GM23248 (cell line): Measurements from ENCODE around the gene ANGPT4. TPM values are rescaled to one million over a fixed set of nuclear protein-coding genes. Genes with fewer than 3 reads are reported as not detected.
A peak's percentile ranks its signal among the peaks of the same experiment; 100 is the strongest.
"Not testable (repeated sequence)": the region's sequence is repeated elsewhere in the genome, so short reads cannot be mapped to it uniquely, and the experiment has no call there.

Source experiments
- DNase-seq: peaks from one replicate; pipeline ENCODE4 v3.0.0-alpha.2; 2015
- H2AFZ ChIP-seq: fragments of 200-600 bp; sonication (generic); 2 replicates; pipeline ENCODE4 v1.6.1; 2016; ENCODE audit warnings: antibody characterized with exemption
- H3F3A ChIP-seq: fragments of 200-600 bp; sonication (generic); 2 replicates; pipeline ENCODE4 v1.6.1; 2016; ENCODE audit warnings: mild to moderate bottlenecking, antibody characterized with exemption, mixed run types; ENCODE audit not compliant: insufficient read depth
- H3K27ac ChIP-seq: fragments of 200-600 bp; sonication (generic); 2 replicates; pipeline ENCODE4 v1.5.1; 2016; ENCODE audit warnings: mild to moderate bottlenecking
- H3K27me3 ChIP-seq: fragments of 200-600 bp; sonication (generic); replicated peaks from 2 replicates; pipeline ENCODE4 v1.6.1; 2016; ENCODE audit warnings: mild to moderate bottlenecking; ENCODE audit not compliant: insufficient read depth
- H3K36me3 ChIP-seq: fragments of 200-600 bp; sonication (generic); 2 replicates; pipeline ENCODE4 v1.6.1; 2016; ENCODE audit warnings: low read depth, mild to moderate bottlenecking
- H3K4me1 ChIP-seq: fragments of 200-600 bp; sonication (generic); 2 replicates; pipeline ENCODE4 v1.6.1; 2016; ENCODE audit warnings: mild to moderate bottlenecking; ENCODE audit not compliant: insufficient read depth
- H3K4me2 ChIP-seq: fragments of 200-600 bp; sonication (generic); one replicate; pipeline ENCODE4 v1.6.1; 2016; ENCODE audit warnings: mild to moderate bottlenecking; ENCODE audit not compliant: unreplicated experiment
- H3K4me3 ChIP-seq: fragments of 200-600 bp; sonication (generic); 2 replicates; pipeline ENCODE4 v1.5.1; 2016; ENCODE audit warnings: mild to moderate bottlenecking
- H3K79me2 ChIP-seq: fragments of 200-600 bp; sonication (generic); 2 replicates; pipeline ENCODE4 v1.6.1; 2016; ENCODE audit warnings: mild to moderate bottlenecking; ENCODE audit not compliant: insufficient read depth
- H3K9ac ChIP-seq: fragments of 200-600 bp; sonication (generic); 2 replicates; pipeline ENCODE4 v1.6.1; 2016; ENCODE audit warnings: mild to moderate bottlenecking
- H3K9me2 ChIP-seq: fragments of 200-600 bp; sonication (generic); 2 replicates; pipeline ENCODE4 v1.6.1; 2016; ENCODE audit warnings: mixed run types, mild to moderate bottlenecking, moderate library complexity; ENCODE audit not compliant: insufficient read depth
- H3K9me3 ChIP-seq: fragments of 200-600 bp; sonication (generic); one replicate; pipeline ENCODE4 v1.6.1; 2017; ENCODE audit warnings: low read depth
- H4K20me1 ChIP-seq: fragments of 200-600 bp; sonication (generic); 2 replicates; pipeline ENCODE4 v1.6.0; 2016; ENCODE audit not compliant: insufficient read depth
- EZH2 ChIP-seq: fragments of 200-600 bp; sonication (generic); IDR thresholded peaks from 2 replicates; pipeline ENCODE4 v1.6.1; 2018; ENCODE audit warnings: antibody characterized with exemption, mild to moderate bottlenecking; ENCODE audit not compliant: insufficient read depth, poor library complexity, severe bottlenecking
- EZH2phosphoT487 ChIP-seq: fragments of 200-600 bp; sonication (generic); IDR thresholded peaks from 2 replicates; pipeline ENCODE4 v1.6.1; 2018; ENCODE audit warnings: antibody characterized with exemption, moderate library complexity, mild to moderate bottlenecking, low read depth; ENCODE audit not compliant: insufficient read depth
- WGBS, 2 experiments: methylation state at CpG; one replicate each; pipeline ENCODE4 v1.1.6; 2015 to 2017; ENCODE audit warnings: low lambda C conversion rate in 2 of 2, low coverage in 1 of 2; ENCODE audit errors: missing lambda C conversion rate in 2 of 2; 5-methylcytosine and 5-hydroxymethylcytosine counted together
- in situ Hi-C: fragments of 300-500 bp; cut with MboI; formaldehyde crosslinking; loops from 2 replicates; pipeline ENCODE4 v1.15.0; 2020
- polyA plus RNA-seq: library from polyadenylated mRNA; unstranded; fragments of >200 nt; fragmentation: Nextera tagmentation; extraction: Ambion mirVana; gene quantifications from 2 replicates; pipeline ENCODE4 v1.2.1, GENCODE V29; 2016
- total RNA-seq: library from RNA; depleted of rRNA; stranded (reverse); fragments of >200 nt; shearing (Covaris generic); gene quantifications from 2 replicates; pipeline ENCODE4 v1.2.3, GENCODE V29; 2014

Gene ANGPT4
- total and polyA plus RNA-seq, 2 experiments from 2014 or later, result not detected

DNA sequence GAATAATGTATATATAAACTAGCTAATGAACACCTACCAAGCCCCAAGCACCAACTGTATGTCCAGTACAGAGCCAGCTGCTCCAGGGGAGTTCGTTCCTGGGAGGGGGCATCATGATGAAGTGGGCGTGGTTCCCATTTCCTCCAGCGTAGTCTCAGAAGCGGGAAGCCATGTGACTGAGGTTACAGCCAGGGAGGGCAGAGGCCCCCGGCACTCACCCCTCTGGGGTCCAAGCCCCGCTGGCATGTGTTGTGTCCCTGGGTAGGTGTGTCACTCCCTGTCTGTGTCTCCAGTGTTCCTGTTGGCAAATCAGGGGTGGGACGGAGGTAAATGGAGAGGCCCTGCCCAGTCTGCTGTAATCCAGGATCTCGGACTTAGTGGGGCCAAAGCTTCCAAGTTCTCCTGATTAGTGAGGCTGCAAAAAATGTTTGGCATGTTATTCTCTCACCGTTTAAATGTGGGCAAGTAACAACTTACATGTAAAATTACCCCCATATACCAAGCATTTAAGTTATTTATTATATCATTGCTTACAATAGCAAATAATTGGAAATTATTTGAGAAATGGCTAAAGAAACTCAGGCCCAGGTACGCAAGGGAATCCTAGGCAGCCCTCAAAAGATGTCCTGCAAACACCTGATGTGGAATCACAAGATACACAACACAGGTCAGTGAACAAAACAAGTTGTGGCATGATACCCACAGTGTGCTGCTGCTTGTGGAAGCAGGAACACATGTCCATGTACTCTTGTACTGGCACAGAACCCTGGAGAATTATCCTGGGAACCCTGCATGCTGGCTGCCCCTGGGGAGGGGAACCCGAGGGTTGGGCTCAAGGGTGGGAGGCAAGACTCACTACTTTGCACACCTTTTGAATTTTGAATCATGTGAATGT, 60.4 kb downstream of the ANGPT4 start:
- Histone ChIP-seq H3K4me3 (peak overlapping the region; percentile 33), H3K9ac (peak overlapping the region; percentile 34; the same call in 1 of the 2 replicates), H3K4me1 (peaks cover 27% of the 10 kb centered on the region), H4K20me1 (no peaks in the 10 kb centered on the region), H2AFZ (no peak overlapping the region), H3K36me3 (no peaks in the 10 kb centered on the region), H3K9me2 (no peaks in the 10 kb centered on the region), H3F3A (peaks cover 19% of the 10 kb centered on the region), H3K79me2 (no peaks in the 10 kb centered on the region), H3K9me3 (no peaks in the 10 kb centered on the region), H3K27me3 (no peaks in the 10 kb centered on the region), H3K4me2 (peak overlapping the region; percentile 77), H3K27ac (peak overlapping the region; percentile 53)
- DNase-seq, result peak; percentile 10
- WGBS, 2 experiments, result 73% methylated on average over 10 to 11 of the region's 11 CpGs
- TF ChIP-seq EZH2 (no peak), EZH2phosphoT487 (no peak)
- in situ Hi-C loops, result no loop called here

DNA sequence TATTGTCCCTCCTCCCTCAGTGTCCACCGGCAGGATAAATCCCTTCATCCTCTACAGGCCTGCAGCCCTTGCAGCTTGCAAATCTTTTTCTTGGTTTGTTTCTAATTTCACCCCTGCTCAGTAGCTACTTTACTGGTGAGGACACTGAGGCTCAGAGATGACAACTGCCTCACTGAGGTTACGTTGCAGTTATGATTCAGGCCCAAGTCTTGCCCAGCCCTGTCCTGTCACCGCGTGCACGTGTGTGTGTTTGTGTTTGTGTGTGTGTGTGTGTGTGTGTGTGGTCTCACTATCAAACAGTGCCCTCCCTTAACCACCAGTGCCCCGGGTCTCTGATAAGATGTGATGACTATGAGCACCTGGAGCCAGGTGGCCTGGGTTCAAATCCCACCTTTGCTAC, 61.5 kb downstream of the ANGPT4 start:
- in situ Hi-C loops, result no loop called here
- H3K4me1 ChIP-seq, result peaks cover 19% of the 10 kb centered on the region
- H3K4me2 ChIP-seq, result no peak overlapping the region

DNA sequence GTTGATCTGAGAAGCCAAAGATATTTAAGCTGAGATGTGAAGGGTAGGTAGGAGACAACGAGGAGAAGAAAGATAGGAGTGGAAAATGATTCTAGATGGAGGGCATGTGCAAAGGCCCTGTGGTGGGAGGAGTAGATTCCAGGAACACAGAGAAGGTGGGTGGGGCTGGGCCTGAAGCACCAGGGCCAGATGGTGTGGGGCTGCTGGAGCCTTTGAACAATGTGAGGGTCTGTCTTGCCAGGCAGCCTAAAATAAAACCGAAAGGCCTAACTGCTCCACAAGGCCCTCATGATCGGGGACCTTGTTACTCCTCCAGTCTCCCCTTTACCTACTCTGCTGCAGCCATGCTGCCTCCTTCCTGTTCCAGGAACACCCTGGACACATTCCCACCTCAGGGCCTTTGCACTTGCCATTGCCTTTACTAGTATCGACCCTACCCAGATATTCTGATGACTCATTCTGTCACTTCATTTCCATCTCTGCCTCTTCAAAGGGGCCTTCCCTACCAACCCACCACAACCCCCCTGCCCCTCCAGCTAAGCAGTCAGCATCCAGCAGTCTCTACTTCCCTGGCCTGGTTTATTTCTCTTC, 62.6 kb downstream of the ANGPT4 start:
- Histone ChIP-seq H3K9ac (no peak overlapping the region), H3K9me3 (no peaks in the 10 kb centered on the region), H2AFZ (no peak overlapping the region), H3K27me3 (no peaks in the 10 kb centered on the region), H3K4me2 (no peak overlapping the region), H3K9me2 (no peaks in the 10 kb centered on the region), H4K20me1 (no peaks in the 10 kb centered on the region), H3K36me3 (no peaks in the 10 kb centered on the region), H3K4me1 (peaks cover 17% of the 10 kb centered on the region), H3K27ac (no peak overlapping the region), H3K79me2 (no peaks in the 10 kb centered on the region), H3K4me3 (no peak overlapping the region), H3F3A (peaks cover 13% of the 10 kb centered on the region)
- TF ChIP-seq EZH2 (no peak), EZH2phosphoT487 (no peak)
- 77 to 78% methylated on average over 4 of the region's 4 CpGs for WGBS, 2 experiments
- in situ Hi-C loops, result no loop called here
- no peak for DNase-seq

More for the DNA sequence above, 61.5 kb downstream of the ANGPT4 start:
- H3F3A ChIP-seq, result peaks cover 17% of the 10 kb centered on the region
- no peak for DNase-seq
- H2AFZ ChIP-seq, result no peak overlapping the region
- H4K20me1 ChIP-seq, result no peaks in the 10 kb centered on the region
- no peak overlapping the region for H3K27ac ChIP-seq
- H3K36me3 ChIP-seq, result no peaks in the 10 kb centered on the region
- no peaks in the 10 kb centered on the region for H3K9me3 ChIP-seq
- no peaks in the 10 kb centered on the region for H3K27me3 ChIP-seq
- no peak overlapping the region for H3K9ac ChIP-seq
- 78 to 79% methylated on average over 6 of the region's 6 CpGs for WGBS, 2 experiments
- no peaks in the 10 kb centered on the region for H3K9me2 ChIP-seq
- no peak for TF ChIP-seq EZH2phosphoT487
- no peak for TF ChIP-seq EZH2
- H3K4me3 ChIP-seq, result no peak overlapping the region
- H3K79me2 ChIP-seq, result no peaks in the 10 kb centered on the region

DNA sequence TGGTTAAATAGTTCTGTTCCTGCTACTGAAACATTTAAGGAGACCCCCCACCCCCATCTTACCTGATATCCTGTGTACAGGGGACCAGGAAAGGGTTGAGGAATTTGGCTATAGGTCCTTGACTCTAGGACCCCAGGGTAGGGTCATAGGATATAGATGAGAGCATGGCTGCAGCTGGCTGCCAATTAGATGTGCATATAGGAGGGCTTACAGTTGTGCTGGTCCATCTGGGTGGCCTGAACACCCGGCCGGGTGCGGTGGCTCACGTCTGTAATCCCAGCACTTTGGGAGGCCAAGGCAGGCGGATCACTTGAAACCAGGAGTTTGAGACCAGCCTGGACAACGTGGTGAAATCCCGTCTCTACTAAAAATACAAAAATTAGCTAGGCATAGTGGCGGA, 67.4 kb downstream of the ANGPT4 start:
- H3F3A ChIP-seq, H2AFZ ChIP-seq, H3K9me2 ChIP-seq, H3K4me1 ChIP-seq, DNase-seq, H3K36me3 ChIP-seq, H3K4me3 ChIP-seq, H3K79me2 ChIP-seq, H3K9ac ChIP-seq, H3K27ac ChIP-seq, H4K20me1 ChIP-seq, H3K9me3 ChIP-seq, H3K4me2 ChIP-seq, H3K27me3 ChIP-seq, in situ Hi-C loops: not testable (repeated sequence)
- WGBS, 2 experiments, result 93% methylated on average over 6 to 8 of the region's 8 CpGs
